CD14-positive monocyte (primary cell): Measurements from ENCODE around the gene GPD1. TPM values are rescaled to one million over a fixed set of nuclear protein-coding genes. Genes with fewer than 3 reads are reported as not detected.
"Not testable (repeated sequence)": the region's sequence is repeated elsewhere in the genome, so short reads cannot be mapped to it uniquely, and the experiment has no call there.

Experiments used
- DNase-seq, 3 donors: peaks; one replicate each; pipeline ENCODE4 v3.0.0-alpha.2; 2011 to 2022
- H2AFZ ChIP-seq: 2 replicates; pipeline ENCODE4 v1.6.0; 2012; ENCODE audit warnings: mild to moderate bottlenecking, low read depth, low read length, inconsistent platforms; ENCODE audit not compliant: insufficient read depth, poor library complexity, severe bottlenecking
- H3K27ac ChIP-seq, 2 donors: 1 replicate in 1 of 2; 2 replicates in 1 of 2; pipeline ENCODE4 v1.5.1; 2012 to 2013; ENCODE audit warnings: low read length in 2 of 2, control low read depth in 1 of 2, inconsistent platforms in 1 of 2, low read depth in 1 of 2, mild to moderate bottlenecking in 1 of 2
- H3K27me3 ChIP-seq, 2 donors: one replicate each; pipeline versions ENCODE4 v1.6.0 to v1.6.1; 2011 to 2013; ENCODE audit warnings: low read length in 2 of 2; ENCODE audit not compliant: control insufficient read depth in 2 of 2, insufficient read depth in 2 of 2
- H3K36me3 ChIP-seq, 2 donors: replicated peaks in 1 of 2; 1 replicate in 1 of 2; 2 replicates in 1 of 2; pipeline versions ENCODE4 v1.5.1 to v1.6.1; 2012 to 2013; ENCODE audit warnings: low read length in 2 of 2, control low read depth in 1 of 2, inconsistent platforms in 1 of 2, mild to moderate bottlenecking in 1 of 2; ENCODE audit not compliant: insufficient read depth in 2 of 2, control insufficient read depth in 1 of 2
- H3K4me1 ChIP-seq, 2 donors: 1 replicate in 1 of 2; 2 replicates in 1 of 2; pipeline versions ENCODE4 v1.5.1 to v1.6.1; 2012 to 2013; ENCODE audit warnings: low read length in 2 of 2, control low read depth in 1 of 2, inconsistent platforms in 1 of 2, mild to moderate bottlenecking in 1 of 2, moderate library complexity in 1 of 2; ENCODE audit not compliant: insufficient read depth in 2 of 2, control insufficient read depth in 1 of 2
- H3K4me2 ChIP-seq: replicated peaks from 2 replicates; pipeline ENCODE3; 2012; ENCODE audit warnings: low read length, moderate library complexity, mild to moderate bottlenecking; ENCODE audit not compliant: poor library complexity, severe bottlenecking; ENCODE audit errors: extremely low read depth
- H3K4me3 ChIP-seq, 3 experiments: fragments of 200-600 bp in 1 of 3; sonication (generic) in 1 of 3; replicated peaks in 1 of 3; 1 replicate in 2 of 3; 2 replicates in 1 of 3; pipeline ENCODE4 v1.5.1; 2011 to 2013; ENCODE audit warnings: low read length in 3 of 3, mild to moderate bottlenecking in 3 of 3, control low read depth in 2 of 3, low read depth in 2 of 3, inconsistent platforms in 1 of 3, moderate library complexity in 1 of 3
- H3K79me2 ChIP-seq: 2 replicates; pipeline ENCODE4 v1.6.0; 2012; ENCODE audit warnings: mild to moderate bottlenecking, control low read depth, inconsistent platforms, low read length, moderate library complexity; ENCODE audit not compliant: insufficient read depth
- H3K9ac ChIP-seq: 2 replicates; pipeline ENCODE4 v1.6.0; 2017; ENCODE audit warnings: low read length, mild to moderate bottlenecking; ENCODE audit not compliant: insufficient read depth, poor library complexity, severe bottlenecking
- H3K9me3 ChIP-seq, 2 donors: replicated peaks in 1 of 2; 1 replicate in 1 of 2; 2 replicates in 1 of 2; pipeline versions ENCODE4 v1.5.1 to v1.6.1; 2012 to 2013; ENCODE audit warnings: low read length in 2 of 2, control low read depth in 1 of 2; ENCODE audit not compliant: control insufficient read depth in 1 of 2, insufficient read depth in 1 of 2
- H4K20me1 ChIP-seq: 2 replicates; pipeline ENCODE4 v1.6.0; 2012; ENCODE audit warnings: mild to moderate bottlenecking, low read length, control low read depth, moderate library complexity; ENCODE audit not compliant: insufficient read depth
- H3K27ac Mint-ChIP-seq, 7 donors: one replicate each; pipeline ENCODE4 v1.8.0; 2020; ENCODE audit warnings: mild to moderate bottlenecking in 7 of 7, mixed read lengths in 7 of 7, moderate library complexity in 6 of 7, inconsistent platforms in 2 of 7
- H3K27me3 Mint-ChIP-seq, 3 donors: one replicate each; pipeline ENCODE4 v1.8.0; 2021 to 2022; ENCODE audit warnings: low read depth in 3 of 3, mild to moderate bottlenecking in 3 of 3, mixed read lengths in 3 of 3, moderate library complexity in 3 of 3, inconsistent platforms in 1 of 3
- H3K36me3 Mint-ChIP-seq, 2 donors: one replicate each; pipeline ENCODE4 v1.8.0; 2020; ENCODE audit warnings: mixed read lengths in 2 of 2, inconsistent platforms in 1 of 2, mild to moderate bottlenecking in 1 of 2
- H3K4me1 Mint-ChIP-seq: one replicate; pipeline ENCODE4 v1.8.0; 2020; ENCODE audit warnings: mild to moderate bottlenecking, mixed read lengths
- H3K4me3 Mint-ChIP-seq, 2 donors: one replicate each; pipeline ENCODE4 v1.8.0; 2020; ENCODE audit warnings: mild to moderate bottlenecking in 2 of 2, mixed read lengths in 2 of 2, moderate library complexity in 1 of 2
- H3K9me3 Mint-ChIP-seq, 7 donors: one replicate each; pipeline ENCODE4 v1.8.0; 2020 to 2022; ENCODE audit warnings: mixed read lengths in 7 of 7, mild to moderate bottlenecking in 6 of 7, moderate library complexity in 6 of 7, inconsistent platforms in 2 of 7
- CTCF ChIP-seq: fragments of 200-600 bp; IDR thresholded peaks from one replicate; pipeline ENCODE4 v1.8.0; 2022; ENCODE audit warnings: antibody characterized with exemption, mild to moderate bottlenecking
- WGBS: methylation state at CpG from one replicate; pipeline ENCODE4 v1.1.5; 2013; ENCODE audit warnings: missing lambda C conversion rate; ENCODE audit not compliant: insufficient coverage; 5-methylcytosine and 5-hydroxymethylcytosine counted together
- intact Hi-C, 2 donors: fragments of 100-400 bp; cut with micrococcal nuclease; formaldehyde crosslinking; loops; one replicate each; pipeline versions ENCODE4 v1.15.0 to v1.15.1; 2023
- polyA plus RNA-seq, 3 donors: library from polyadenylated mRNA; depleted of rRNA in 1 of 3; unstranded in 2 of 3; stranded (reverse) in 1 of 3; fragments of 300-500 nt in 2 of 3; fragments of >200 nt in 1 of 3; fragmentation: Illumina TruSeq in 2 of 3; gene quantifications; 1 replicate in 2 of 3; 2 replicates in 1 of 3; pipeline ENCODE4 v1.2.3, GENCODE V29; 2012 to 2021

The GPD1 gene
- polyA plus RNA-seq, 3 donors, result 0.08 TPM; not detected in 2

- no CpG with 5 or more reads among the region's 4 CpGs for WGBS
- Mint-ChIP-seq H3K4me1 (peaks cover 1% of the 10 kb centered on the region), H3K4me3 (no peak overlapping the region), H3K36me3 (peaks cover 16 to 32% of the 10 kb centered on the region in 2 donors), H3K27ac (no peak overlapping the region), H3K9me3 (no peaks in the 10 kb centered on the region), H3K27me3 (peaks cover 0 to 1% (median 0%) of the 10 kb centered on the region in 3 donors)
- Histone ChIP-seq H2AFZ (no peak overlapping the region), H3K9ac (no peak overlapping the region), H3K27ac (no peak overlapping the region), H4K20me1 (peaks cover 29% of the 10 kb centered on the region), H3K79me2 (peaks cover 29% of the 10 kb centered on the region), H3K4me3 (no peak overlapping the region), H3K27me3 (no peaks in the 10 kb centered on the region), H3K36me3 (peaks cover 13 to 23% of the 10 kb centered on the region in 2 donors), H3K4me2 (no peak overlapping the region), H3K9me3 (no peaks in the 10 kb centered on the region), H3K4me1 (no peaks in the 10 kb centered on the region)
- intact Hi-C loops, result no loop called here
- TF ChIP-seq CTCF, result no peak
- DNase-seq, result no peak
Observed at GRCh38 chr12:50147281-50147680, 43.5 kb downstream of the GPD1 start.

GRCh38 chr12:50148011-50148410 lies 44.2 kb downstream of the GPD1 start:
- H3K27me3 ChIP-seq, H3K9me3 ChIP-seq, H3K4me3 Mint-ChIP-seq, H3K27ac Mint-ChIP-seq, H3K27me3 Mint-ChIP-seq, H3K4me3 ChIP-seq, H3K4me1 Mint-ChIP-seq, H3K9ac ChIP-seq, H3K4me2 ChIP-seq, H3K4me1 ChIP-seq, H3K27ac ChIP-seq, intact Hi-C loops, H3K9me3 Mint-ChIP-seq, H2AFZ ChIP-seq, DNase-seq: not testable (repeated sequence)
- Histone ChIP-seq H3K79me2 (peaks cover 28% of the 10 kb centered on the region), H3K36me3 (peaks cover 7 to 15% of the 10 kb centered on the region in 2 donors), H4K20me1 (peaks cover 29% of the 10 kb centered on the region)
- WGBS, result 88% methylated on average over 4 of the region's 6 CpGs
- H3K36me3 Mint-ChIP-seq, result peaks cover 11 to 26% of the 10 kb centered on the region in 2 donors
